Testis (tissue), 3 donors: ENCODE results near the gene RHOBTB3. TPM values are rescaled to one million over a fixed set of nuclear protein-coding genes. Genes with fewer than 3 reads are reported as not detected.

Source experiments
- DNase-seq: peaks from one replicate; pipeline ENCODE4 v3.0.0-alpha.2; 2019
- H3K27ac ChIP-seq, 2 donors: fragments of 200-600 bp; sonication (generic); one replicate each; pipeline ENCODE4 v1.5.1; 2019
- H3K27me3 ChIP-seq: fragments of 200-600 bp; sonication (generic); one replicate; pipeline ENCODE4 v1.5.1; 2019
- H3K36me3 ChIP-seq: fragments of 200-600 bp; sonication (generic); one replicate; pipeline ENCODE4 v1.5.1; 2017; ENCODE audit warnings: low read depth; ENCODE audit errors: missing control alignments
- H3K4me1 ChIP-seq: fragments of 200-600 bp; sonication (generic); one replicate; pipeline ENCODE4 v1.5.1; 2019
- H3K4me3 ChIP-seq, 2 donors: fragments of 200-600 bp; sonication (generic); one replicate each; pipeline ENCODE4 v1.5.1; 2017 to 2019
- H3K9me3 ChIP-seq: fragments of 200-600 bp; sonication (generic); one replicate; pipeline ENCODE4 v1.5.1; 2017
- CTCF ChIP-seq, 3 experiments: fragments of 450-650 bp in 2 of 3; fragments of 200-600 bp in 1 of 3; sonication (generic) in 1 of 3; IDR thresholded peaks; one replicate each; pipeline ENCODE4 v1.5.1; 2016 to 2019; ENCODE audit warnings: antibody characterized with exemption in 3 of 3, mild to moderate bottlenecking in 2 of 3, moderate library complexity in 1 of 3
- POLR2A ChIP-seq: fragments of 450-650 bp; IDR thresholded peaks from one replicate; pipeline ENCODE4 v1.6.1; 2017; ENCODE audit warnings: antibody characterized with exemption, mild to moderate bottlenecking, moderate library complexity
- WGBS, 2 donors: methylation state at CpG; one replicate each; pipeline ENCODE4 v1.1.5; 2018; 5-methylcytosine and 5-hydroxymethylcytosine counted together
- intact Hi-C: fragments of 100-400 bp; cut with DNase I; formaldehyde crosslinking; loops from one replicate; pipeline ENCODE4 v1.15.1; 2023; ENCODE audit warnings: low total_unique reads
- polyA plus RNA-seq: library from polyadenylated mRNA; stranded (reverse); fragments of 350-450 nt; fragmentation: Illumina TruSeq; extraction: RNeasy Lipid Tissue Mini Kit (QIAGEN cat#74804); gene quantifications from one replicate; pipeline ENCODE4 v1.2.3, GENCODE V29; 2014; ENCODE audit warnings: low read depth, low replicate concordance; ENCODE audit not compliant: insufficient read depth
- total RNA-seq, 2 donors: library from RNA; depleted of rRNA; stranded (reverse); fragments of >200 nt; gene quantifications; one replicate each; pipeline ENCODE4 v1.2.3, GENCODE V29; 2016

Gene RHOBTB3
- total and polyA plus RNA-seq, 3 donors from 2014 or later: 44.1 to 190 (median 163) TPM

GRCh38 chr5:95689680-95690079, 41.5 kb upstream of the RHOBTB3 start:
- no peak for DNase-seq
- Histone ChIP-seq H3K4me3 (no peak overlapping the region), H3K9me3 (no peaks in the 10 kb centered on the region), H3K27ac (no peak overlapping the region), H3K36me3 (no peaks in the 10 kb centered on the region), H3K4me1 (no peaks in the 10 kb centered on the region), H3K27me3 (no peaks in the 10 kb centered on the region)
- TF ChIP-seq CTCF (IDR thresholded peaks at IDR 0.05) (no peak), POLR2A (no peak)
- WGBS, 2 donors: 92 to 94% methylated on average over 1 of the region's 1 CpG
- intact Hi-C loops: no loop called here

GRCh38 chr5:95690333-95690732, 40.8 kb upstream of the RHOBTB3 start:
- Histone ChIP-seq H3K4me3 (no peak overlapping the region), H3K4me1 (no peaks in the 10 kb centered on the region), H3K9me3 (no peaks in the 10 kb centered on the region), H3K36me3 (no peaks in the 10 kb centered on the region), H3K27ac (no peak overlapping the region), H3K27me3 (no peaks in the 10 kb centered on the region)
- intact Hi-C loops: no loop called here
- no peak for TF ChIP-seq POLR2A
- TF ChIP-seq CTCF (IDR thresholded peaks at IDR 0.05): no peak
- DNase-seq: no peak

GRCh38 chr5:95697781-95698681, 33.1 kb upstream of the RHOBTB3 start:
- Histone ChIP-seq H3K36me3 (no peaks in the 10 kb centered on the region), H3K4me3 (no peak overlapping the region), H3K9me3 (no peaks in the 10 kb centered on the region), H3K27me3 (no peaks in the 10 kb centered on the region), H3K27ac (no peak overlapping the region), H3K4me1 (no peaks in the 10 kb centered on the region)
- intact Hi-C loops: no loop called here
- WGBS, 2 donors: 67 to 68% methylated on average over 7 of the region's 7 CpGs
- TF ChIP-seq POLR2A (no peak), CTCF (IDR thresholded peaks at IDR 0.05) (no peak)
- no peak for DNase-seq

GRCh38 chr5:95699337-95699736, 31.8 kb upstream of the RHOBTB3 start:
- TF ChIP-seq POLR2A: no peak
- TF ChIP-seq CTCF (IDR thresholded peaks at IDR 0.05): no peak
- intact Hi-C loops: no loop called here
- H3K36me3 ChIP-seq: no peaks in the 10 kb centered on the region
- no peak for DNase-seq
- WGBS, 2 donors: 96 to 100% methylated on average over 1 of the region's 1 CpG
- no peak overlapping the region for H3K27ac ChIP-seq
- H3K27me3 ChIP-seq: no peaks in the 10 kb centered on the region
- no peaks in the 10 kb centered on the region for H3K9me3 ChIP-seq
- H3K4me1 ChIP-seq: no peaks in the 10 kb centered on the region
- no peak overlapping the region for H3K4me3 ChIP-seq

- TF ChIP-seq CTCF (IDR thresholded peaks at IDR 0.05) (no peak), POLR2A (no peak)
- intact Hi-C loops: no loop called here
- no peaks in the 10 kb centered on the region for H3K4me1 ChIP-seq
- H3K9me3 ChIP-seq: no peaks in the 10 kb centered on the region
- no peak overlapping the region for H3K27ac ChIP-seq
- H3K27me3 ChIP-seq: no peaks in the 10 kb centered on the region
- DNase-seq: no peak
- H3K36me3 ChIP-seq: no peaks in the 10 kb centered on the region
- H3K4me3 ChIP-seq: no peak overlapping the region
These were observed 30.1 kb upstream of the RHOBTB3 start for GRCh38 chr5:95701074-95701473.
